ENCODE data around the gene MPZL1.

GRCh38 chr1:167738158-167738557 is 16.4 kb downstream of the MPZL1 start:
- TF ChIP-seq CTCF (IDR thresholded peaks at IDR 0.05) (no peak), POLR2A (IDR thresholded peaks at IDR 0.05) (no peak)

All from vagina (tissue), 2 donors.